Left ventricle myocardium inferior (tissue), 1 donor: Measurements from ENCODE around the gene VSIG10. TPM values are rescaled to one million over a fixed set of nuclear protein-coding genes. Genes with fewer than 3 reads are reported as not detected.

Experiments
- DNase-seq: peaks from one replicate; pipeline ENCODE4 v3.0.0-alpha.2; 2020
- H3K27ac ChIP-seq: fragments of 200-600 bp; replicated peaks from 2 replicates; pipeline ENCODE4 v1.8.0; 2021
- H3K27me3 ChIP-seq: fragments of 200-600 bp; 2 replicates; pipeline ENCODE4 v1.8.0; 2021; ENCODE audit warnings: low read depth
- H3K36me3 ChIP-seq: fragments of 200-600 bp; 2 replicates; pipeline ENCODE4 v1.8.0; 2021
- H3K4me1 ChIP-seq: fragments of 200-600 bp; 2 replicates; pipeline ENCODE4 v1.8.0; 2021
- H3K4me3 ChIP-seq: fragments of 200-600 bp; 2 replicates; pipeline ENCODE4 v1.8.0; 2021; ENCODE audit warnings: mild to moderate bottlenecking, moderate library complexity
- H3K9me3 ChIP-seq: fragments of 200-600 bp; replicated peaks from 2 replicates; pipeline ENCODE4 v1.8.0; 2021
- CTCF ChIP-seq: fragments of 200-600 bp; IDR thresholded peaks from 2 replicates; pipeline ENCODE4 v1.8.0; 2021; ENCODE audit warnings: antibody characterized with exemption, mild to moderate bottlenecking, borderline replicate concordance
- intact Hi-C: fragments of 100-400 bp; cut with micrococcal nuclease; formaldehyde crosslinking; loops from one replicate; pipeline ENCODE4 v1.11.0; 2022
- total RNA-seq: library from RNA; stranded (reverse); fragmentation: NEBNext Ultra II Directional; extraction: Animal tissue kit (Norgen Biotek cat#: 25700); gene quantifications from one replicate; pipeline ENCODE4 v1.2.1, GENCODE V29; 2021
- donor health status: DM: no; HTN: yes; CAD: no; lungs with severe emphysema.

VSIG10 gene
- total RNA-seq, 1 donor from 2014 or later = 12.1 TPM

GRCh38 chr12:118145113-118145797 lies 41.4 kb upstream of the VSIG10 start:
- peaks cover 37% of the 10 kb centered on the region for H3K4me1 ChIP-seq
- intact Hi-C loops = no loop called here
- peaks cover 76% of the 10 kb centered on the region for H3K36me3 ChIP-seq
- H3K27me3 ChIP-seq = no peaks in the 10 kb centered on the region
- no peak overlapping the region for H3K27ac ChIP-seq
- no peak for DNase-seq
- no peak for TF ChIP-seq CTCF
- no peaks in the 10 kb centered on the region for H3K9me3 ChIP-seq
- no peak overlapping the region for H3K4me3 ChIP-seq

- TF ChIP-seq CTCF = no peak
- peaks cover 80% of the 10 kb centered on the region for H3K36me3 ChIP-seq
These were observed 40.7 kb upstream of the VSIG10 start for GRCh38 chr12:118144499-118144898.

GRCh38 chr12:118140825-118141224 lies 37.0 kb upstream of the VSIG10 start:
- no peak for TF ChIP-seq CTCF
- intact Hi-C loops = no loop called here

More at GRCh38 chr12:118144499-118144898, 40.7 kb upstream of the VSIG10 start:
- no peaks in the 10 kb centered on the region for H3K27me3 ChIP-seq
- no peak for DNase-seq
- H3K9me3 ChIP-seq = no peaks in the 10 kb centered on the region
- intact Hi-C loops = no loop called here
- no peak overlapping the region for H3K27ac ChIP-seq
- no peak overlapping the region for H3K4me3 ChIP-seq
- peaks cover 41% of the 10 kb centered on the region for H3K4me1 ChIP-seq

GRCh38 chr12:118137148-118137678 lies 33.4 kb upstream of the VSIG10 start:
- no peaks in the 10 kb centered on the region for H3K9me3 ChIP-seq
- H3K27me3 ChIP-seq = no peaks in the 10 kb centered on the region
- no peak for DNase-seq
- H3K4me1 ChIP-seq = peaks cover 54% of the 10 kb centered on the region
- TF ChIP-seq CTCF = no peak
- peak overlapping the region; percentile 94 for H3K27ac ChIP-seq
- peaks cover 46% of the 10 kb centered on the region for H3K36me3 ChIP-seq
- intact Hi-C loops = no loop called here
- peak overlapping the region; percentile 92 for H3K4me3 ChIP-seq

More at GRCh38 chr12:118140825-118141224, 37.0 kb upstream of the VSIG10 start:
- Histone ChIP-seq H3K9me3 (no peaks in the 10 kb centered on the region), H3K27me3 (no peaks in the 10 kb centered on the region), H3K27ac (peak overlapping the region; percentile 94), H3K36me3 (peaks cover 81% of the 10 kb centered on the region), H3K4me3 (no peak overlapping the region), H3K4me1 (peaks cover 56% of the 10 kb centered on the region)
- no peak for DNase-seq

- TF ChIP-seq CTCF = no peak
- Histone ChIP-seq H3K27ac (peak overlapping the region; percentile 94), H3K4me1 (peaks cover 54% of the 10 kb centered on the region), H3K27me3 (no peaks in the 10 kb centered on the region), H3K9me3 (no peaks in the 10 kb centered on the region), H3K4me3 (peak overlapping the region; percentile 92), H3K36me3 (peaks cover 40% of the 10 kb centered on the region)
- peak; percentile 46 for DNase-seq
- intact Hi-C loops = no loop called here
These were observed 32.8 kb upstream of the VSIG10 start for GRCh38 chr12:118136559-118137003.
